NB4 (cell line): ENCODE results near the gene PDZD4.

Experiments used
- MYC ChIP-seq: IDR thresholded peaks from 2 replicates; pipeline ENCODE4 v1.6.1; 2011; ENCODE audit warnings: low read depth, low read length
- POLR2A ChIP-seq: IDR thresholded peaks from 2 replicates; pipeline ENCODE4 v1.6.1; 2011; ENCODE audit warnings: mild to moderate bottlenecking; ENCODE audit not compliant: insufficient read length; ENCODE audit errors: extremely low read depth
- TF ChIP-seq, protein P1 (sequence below): IDR thresholded peaks from one replicate; pipeline ENCODE4 v1.5.1; 2012; ENCODE audit warnings: low read depth, low read length
- TF ChIP-seq, protein P2 (sequence below): IDR thresholded peaks from 2 replicates; pipeline ENCODE4 v1.6.1; 2011; ENCODE audit warnings: low read depth, low read length

DNA sequence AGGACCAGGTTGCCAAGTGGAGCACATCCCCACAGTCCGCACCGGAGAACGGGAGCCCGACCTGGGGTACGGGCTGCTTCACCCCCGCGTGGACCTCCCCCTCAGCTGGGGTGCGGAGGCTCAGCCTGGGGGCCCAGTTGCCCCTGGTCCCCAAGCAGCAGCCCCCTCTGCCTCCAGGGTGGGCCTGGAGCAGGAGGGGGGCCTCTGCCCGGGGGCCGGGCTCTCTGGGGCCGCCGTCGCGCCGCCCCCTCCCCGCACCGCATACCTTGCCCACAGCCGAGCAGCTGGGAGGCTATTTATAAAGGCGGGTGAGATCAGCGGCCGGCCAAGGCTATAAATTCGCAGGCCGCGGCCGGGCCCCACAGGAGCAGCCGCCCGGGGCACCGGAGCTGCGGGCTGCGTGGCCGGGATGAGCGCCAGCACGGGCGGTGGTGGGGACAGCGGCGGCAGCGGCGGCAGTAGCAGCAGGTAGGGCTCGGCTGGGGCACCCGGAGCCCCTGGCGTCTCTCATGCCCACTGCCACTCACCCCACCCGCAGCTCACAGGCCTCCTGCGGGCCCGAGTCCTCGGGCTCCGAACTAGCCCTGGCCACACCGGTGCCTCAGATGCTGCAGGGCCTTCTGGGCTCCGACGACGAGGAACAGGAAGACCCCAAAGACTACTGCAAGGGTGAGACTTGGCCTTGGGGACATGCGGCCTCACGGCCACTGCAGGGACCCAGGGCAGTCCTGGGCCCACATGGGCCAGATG, 49.5 kb downstream of the PDZD4 start, which contains the start of gene SRPK3:
- TF ChIP-seq, protein P1, sequence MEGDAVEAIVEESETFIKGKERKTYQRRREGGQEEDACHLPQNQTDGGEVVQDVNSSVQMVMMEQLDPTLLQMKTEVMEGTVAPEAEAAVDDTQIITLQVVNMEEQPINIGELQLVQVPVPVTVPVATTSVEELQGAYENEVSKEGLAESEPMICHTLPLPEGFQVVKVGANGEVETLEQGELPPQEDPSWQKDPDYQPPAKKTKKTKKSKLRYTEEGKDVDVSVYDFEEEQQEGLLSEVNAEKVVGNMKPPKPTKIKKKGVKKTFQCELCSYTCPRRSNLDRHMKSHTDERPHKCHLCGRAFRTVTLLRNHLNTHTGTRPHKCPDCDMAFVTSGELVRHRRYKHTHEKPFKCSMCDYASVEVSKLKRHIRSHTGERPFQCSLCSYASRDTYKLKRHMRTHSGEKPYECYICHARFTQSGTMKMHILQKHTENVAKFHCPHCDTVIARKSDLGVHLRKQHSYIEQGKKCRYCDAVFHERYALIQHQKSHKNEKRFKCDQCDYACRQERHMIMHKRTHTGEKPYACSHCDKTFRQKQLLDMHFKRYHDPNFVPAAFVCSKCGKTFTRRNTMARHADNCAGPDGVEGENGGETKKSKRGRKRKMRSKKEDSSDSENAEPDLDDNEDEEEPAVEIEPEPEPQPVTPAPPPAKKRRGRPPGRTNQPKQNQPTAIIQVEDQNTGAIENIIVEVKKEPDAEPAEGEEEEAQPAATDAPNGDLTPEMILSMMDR, result no peak
- no peak for TF ChIP-seq POLR2A
- TF ChIP-seq MYC, result no peak
- TF ChIP-seq, protein P2, sequence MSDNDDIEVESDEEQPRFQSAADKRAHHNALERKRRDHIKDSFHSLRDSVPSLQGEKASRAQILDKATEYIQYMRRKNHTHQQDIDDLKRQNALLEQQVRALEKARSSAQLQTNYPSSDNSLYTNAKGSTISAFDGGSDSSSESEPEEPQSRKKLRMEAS, result no peak
